DMS153 treated with DMSO at 0.1 percent for 48 hours (cell line): ENCODE results near the gene SEMA7A.
"Not testable (repeated sequence)": the region's sequence is repeated elsewhere in the genome, so short reads cannot be mapped to it uniquely, and the experiment has no call there.

ENCODE experiments used
- DNase-seq: peaks from one replicate; lab custom pipeline; 2025; ENCODE audit not compliant: unreplicated experiment; lab: John Stamatoyannopoulos, UW

Gene SEMA7A

GRCh38 chr15:74376226-74376625 is 57.5 kb downstream of the SEMA7A start:
- DNase-seq, result no peak

DNA sequence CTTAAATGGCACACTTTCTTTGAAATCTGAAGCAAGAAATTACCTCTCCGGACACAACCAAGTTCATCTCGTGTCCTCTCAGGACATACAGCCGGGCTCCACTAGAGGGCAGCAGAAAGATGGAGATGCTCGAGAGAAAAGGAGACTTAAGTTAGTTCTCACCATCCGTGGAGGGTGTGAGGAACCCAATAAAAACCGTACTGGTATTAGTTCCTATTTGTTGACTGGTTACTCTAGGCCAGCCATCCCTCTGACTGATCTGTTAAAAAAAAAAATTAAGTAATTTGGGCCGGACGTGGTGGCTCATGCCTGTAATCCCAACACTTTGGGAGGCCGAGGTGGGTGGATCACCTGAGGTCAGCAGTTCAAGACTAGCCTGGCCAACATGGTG is 58.5 kb downstream of the SEMA7A start:
- DNase-seq, result peak; percentile 3

DNA sequence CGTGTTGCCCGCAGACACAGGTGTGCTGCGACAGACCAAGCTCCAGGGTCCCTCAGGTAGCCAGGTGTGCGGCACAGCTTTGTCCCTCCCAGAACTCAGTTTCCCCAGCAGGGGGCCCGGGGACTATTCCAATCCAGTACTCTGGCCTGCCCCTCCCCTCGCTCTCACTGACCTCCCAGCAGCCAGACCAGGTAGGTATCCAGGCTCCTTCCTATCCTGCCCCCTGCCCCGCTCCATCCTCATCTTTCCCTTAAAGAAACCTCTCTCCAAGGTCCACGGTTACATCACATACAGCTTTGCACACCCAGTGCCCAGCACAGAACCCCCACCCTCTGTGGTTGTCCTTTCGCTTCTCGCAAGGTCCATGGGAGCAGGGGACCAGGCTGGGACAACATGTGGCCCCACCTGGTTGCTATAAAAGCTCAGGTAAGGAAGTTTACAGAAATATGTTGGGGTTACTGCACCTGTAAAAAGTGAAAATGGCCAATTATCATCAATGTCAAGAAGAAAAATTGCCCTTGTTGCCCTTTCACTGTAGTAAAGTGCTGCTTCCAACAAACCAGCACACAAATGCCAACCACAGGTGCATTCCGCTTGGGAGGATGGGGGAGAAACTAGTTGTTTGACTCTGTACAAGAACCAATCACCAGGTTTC is 59.0 kb downstream of the SEMA7A start:
- DNase-seq, result no peak

DNA sequence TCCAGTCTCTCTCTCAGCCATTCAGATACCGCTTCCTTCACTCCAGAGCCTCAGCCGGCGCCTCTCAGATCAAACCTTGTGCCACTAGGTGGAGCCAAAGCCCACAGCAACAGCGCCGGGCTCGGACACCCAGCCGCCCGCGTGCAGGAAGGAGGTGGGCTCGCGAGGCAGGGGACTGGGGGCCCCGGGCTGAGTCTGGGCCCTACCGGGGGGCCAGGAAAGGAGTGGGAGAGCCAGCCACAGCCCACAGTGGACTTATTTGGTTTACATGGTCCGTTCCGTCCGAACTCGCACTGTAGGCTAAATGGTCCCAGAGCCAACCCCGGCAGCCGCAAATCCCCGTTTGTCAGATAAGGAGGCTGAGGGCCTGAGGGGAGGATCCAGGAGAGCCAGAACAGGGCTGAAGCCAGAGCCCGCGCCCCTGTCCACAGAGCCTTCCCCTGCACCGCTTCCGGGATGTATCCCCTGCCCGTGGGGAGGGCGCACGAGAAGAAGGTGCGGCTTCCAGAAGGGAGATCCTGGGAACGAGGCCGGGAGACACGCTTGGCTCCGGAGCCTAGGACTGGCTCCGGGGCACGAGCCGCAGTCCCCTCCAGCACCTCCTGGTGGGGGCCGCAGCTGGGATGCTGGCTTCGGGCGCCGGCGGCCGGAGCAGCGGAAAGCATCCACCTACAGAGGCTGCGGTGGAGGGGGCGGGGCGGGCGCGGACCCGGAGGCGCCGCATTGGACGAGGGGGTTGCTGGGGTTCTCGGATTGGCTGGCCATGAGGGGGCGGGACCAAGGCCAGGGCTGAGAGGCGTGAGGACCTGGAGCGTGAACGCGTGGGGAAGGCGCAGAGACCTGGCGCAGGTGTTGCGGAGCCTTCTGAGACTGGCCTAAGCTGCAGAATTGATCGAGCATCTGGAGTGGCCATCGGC is 59.8 kb downstream of the SEMA7A start:
- DNase-seq, result peak; percentile 43

DNA sequence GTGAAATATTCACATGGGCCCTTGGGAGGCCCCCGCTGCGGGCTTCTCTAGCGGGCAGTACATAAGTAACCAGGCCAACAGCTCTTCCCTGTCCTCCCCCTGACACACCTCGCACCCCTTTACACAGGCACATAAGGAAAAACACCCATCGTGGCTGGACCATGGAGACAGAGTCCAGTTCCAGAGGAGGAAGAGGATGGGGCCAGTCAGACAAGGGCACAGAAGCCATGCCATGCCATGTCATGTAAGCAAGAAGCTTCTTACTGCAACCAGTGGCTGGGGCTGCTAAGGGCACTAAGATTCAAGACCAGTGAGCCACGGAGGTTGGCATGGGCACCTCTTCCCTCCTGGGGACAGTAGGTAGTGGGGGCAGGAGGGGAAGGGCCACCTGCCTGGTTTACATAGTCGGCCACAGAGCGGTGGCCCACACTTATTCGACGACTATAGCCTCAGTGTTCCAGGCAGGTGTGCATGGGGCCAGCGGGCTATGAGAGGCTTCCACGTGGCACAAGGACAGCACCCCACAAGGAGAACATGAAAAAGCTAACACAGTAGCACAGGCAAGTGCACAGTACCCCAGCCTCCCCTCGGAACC is 60.6 kb downstream of the SEMA7A start:
- no peak for DNase-seq

DNA sequence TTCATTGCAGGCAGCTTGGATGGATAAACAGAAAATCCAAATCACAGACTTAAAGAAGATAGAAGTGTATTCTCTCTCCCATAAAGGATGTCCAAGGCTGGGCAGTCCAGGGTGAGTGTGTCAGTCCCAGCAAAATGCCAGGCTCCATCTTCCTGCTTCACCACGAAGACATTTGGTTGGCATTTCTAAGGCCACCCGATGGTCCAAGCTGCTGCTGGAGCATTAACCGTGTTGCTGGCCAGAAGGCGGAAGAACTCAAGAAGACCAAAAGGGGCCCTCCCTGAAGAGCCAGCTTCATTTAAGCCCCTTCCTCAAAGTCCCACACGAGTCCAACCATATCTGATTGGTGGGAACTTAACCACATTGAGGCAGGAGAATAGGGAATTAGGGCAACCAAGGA is 63.3 kb downstream of the SEMA7A start:
- no peak for DNase-seq

- DNase-seq, result no peak
These were observed 64.0 kb downstream of the SEMA7A start for GRCh38 chr15:74369756-74370155.

DNA sequence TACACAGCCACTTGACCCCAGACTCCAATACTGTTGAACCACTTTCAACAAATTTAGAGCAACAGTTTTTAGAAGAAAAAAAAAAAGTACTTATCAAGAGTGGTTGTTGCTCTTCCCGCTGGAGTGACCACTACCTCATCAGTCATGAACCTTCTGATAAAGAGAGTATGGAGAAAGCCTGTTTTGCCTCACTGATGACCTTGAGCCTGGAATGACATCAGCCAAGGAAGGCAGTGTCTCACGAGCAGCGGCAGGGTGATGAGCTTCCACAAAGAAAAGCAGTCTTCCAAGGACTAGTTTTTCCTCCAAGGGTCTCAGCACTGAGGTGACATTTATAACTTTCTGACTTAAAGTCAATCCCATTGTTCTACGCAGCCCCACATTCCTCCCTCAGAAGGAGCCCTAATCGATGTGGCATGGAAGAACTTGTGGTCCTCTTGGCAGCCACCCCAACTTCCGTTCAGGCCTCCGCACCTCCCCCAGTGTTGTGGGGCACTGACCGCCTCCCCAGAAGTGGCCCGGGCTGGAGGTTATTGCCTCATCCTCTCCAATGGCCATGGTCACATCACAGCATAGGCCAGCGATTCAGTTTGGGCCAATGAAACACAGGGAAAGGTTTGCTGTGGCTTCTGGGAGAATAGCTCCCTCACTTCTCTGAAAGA is 64.5 kb downstream of the SEMA7A start:
- DNase-seq, result no peak

- no peak for DNase-seq
These were observed 65.6 kb downstream of the SEMA7A start for GRCh38 chr15:74368121-74368520.

- no peak for DNase-seq
These were observed 66.4 kb downstream of the SEMA7A start, which contains the start of gene CYP11A1 for GRCh38 chr15:74367296-74367854. Gene CYP11A1, minus strand, starts transcription at chr15:74367646. Its CDS starts 61 bp downstream, at chr15:74367585.

DNA sequence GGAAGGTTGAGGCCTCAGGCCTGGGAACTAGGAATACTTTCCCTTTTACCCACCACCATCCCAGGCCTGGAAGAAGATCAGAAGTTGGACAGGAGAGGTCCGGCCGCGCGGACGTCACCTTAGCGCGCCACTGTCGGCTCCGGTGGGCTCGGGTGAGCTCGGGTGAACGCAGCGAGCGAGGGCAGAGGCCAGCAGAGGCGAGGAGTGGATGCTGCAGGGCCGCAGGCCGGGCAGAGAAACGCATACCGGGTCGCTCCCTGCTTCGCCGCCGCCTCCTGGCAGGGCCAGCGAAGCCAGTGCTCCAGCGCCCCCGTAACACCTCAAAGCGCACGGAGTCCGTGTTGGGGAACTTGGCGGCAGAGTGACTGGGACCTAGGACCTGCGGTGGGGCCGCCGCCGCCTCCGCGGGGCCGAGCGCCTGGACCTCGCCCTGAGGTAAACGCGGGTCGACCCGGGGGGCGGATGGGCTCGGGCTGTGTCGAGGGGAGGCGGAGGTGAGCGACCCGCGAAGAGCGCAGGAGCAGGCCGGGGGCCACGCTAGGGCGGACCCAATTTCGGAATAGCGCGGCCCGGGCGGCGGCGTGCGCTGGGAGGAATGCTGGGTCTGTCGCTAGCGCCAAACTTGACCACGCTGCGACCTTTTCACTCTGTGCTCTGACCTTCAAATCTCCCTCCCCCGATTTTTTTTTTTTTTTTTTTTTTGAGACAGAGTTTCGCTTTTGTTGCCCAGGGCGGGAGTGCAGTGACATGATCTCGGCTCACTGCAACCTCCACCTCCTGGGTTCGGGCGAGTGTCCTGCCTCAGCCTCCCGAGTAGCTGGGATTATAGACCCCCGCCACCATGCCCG is 67.9 kb downstream of the SEMA7A start:
- no peak for DNase-seq

DNA sequence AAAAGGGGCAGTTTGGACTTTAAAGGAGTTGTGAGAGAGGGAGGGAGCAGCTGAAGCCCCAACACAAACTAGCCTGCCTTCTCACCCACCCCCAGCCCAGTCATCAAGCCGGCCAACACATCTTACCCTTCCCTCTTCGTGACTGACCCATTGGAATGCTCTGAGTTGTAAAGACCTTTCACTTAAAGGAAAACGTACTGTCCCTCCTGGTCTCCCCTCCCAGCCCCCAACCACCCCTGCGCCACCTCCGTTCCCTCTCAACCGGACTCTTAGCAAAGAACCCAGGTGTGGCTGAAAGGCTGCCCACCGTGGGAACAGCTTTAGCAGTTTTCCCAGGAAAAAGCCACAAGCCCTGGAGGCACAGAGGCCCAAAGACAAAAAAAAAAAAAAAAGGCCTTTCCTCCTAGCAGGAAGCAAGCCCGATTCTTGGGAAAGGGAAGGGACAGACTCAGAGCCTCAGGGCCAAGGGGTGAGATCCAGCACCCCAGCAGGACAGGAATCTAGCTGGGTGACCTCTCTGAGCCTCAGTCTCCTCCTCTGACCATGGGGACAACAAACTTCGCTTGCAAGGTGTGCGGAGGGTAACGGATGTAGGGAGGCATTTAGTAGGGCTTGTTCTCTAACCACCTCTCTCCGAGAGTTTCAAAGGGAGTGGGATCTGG is 68.7 kb downstream of the SEMA7A start:
- no peak for DNase-seq

GRCh38 chr15:74362482-74362881 is 71.3 kb downstream of the SEMA7A start:
- DNase-seq, result no peak

- DNase-seq, result not testable (repeated sequence)
These were observed 72.9 kb downstream of the SEMA7A start for GRCh38 chr15:74360855-74361254.

GRCh38 chr15:74359376-74359775 is 74.4 kb downstream of the SEMA7A start:
- DNase-seq, result not testable (repeated sequence)
